HepG2 (cell line): ENCODE measurements around the gene TMEM80. TPM values are rescaled to one million over a fixed set of nuclear protein-coding genes. Genes with fewer than 3 reads are reported as not detected.

ENCODE experiments used
- FOXO1 ChIP-seq: sonication (generic); formaldehyde crosslinking; IDR thresholded peaks from 2 replicates; pipeline ENCODE4 v1.4.0; 2020; ENCODE audit warnings: missing genetic modification reagents
- HES4 ChIP-seq: sonication (generic); formaldehyde crosslinking; IDR thresholded peaks from 2 replicates; pipeline ENCODE4 v1.9.0; 2021; ENCODE audit warnings: mild to moderate bottlenecking, missing genetic modification reagents, borderline replicate concordance
- KDM6A ChIP-seq: IDR thresholded peaks from 2 replicates; pipeline ENCODE4 v1.6.1; 2016; ENCODE audit warnings: low read depth
- NFKBIZ ChIP-seq: IDR thresholded peaks from 2 replicates; pipeline ENCODE4 v1.6.1; 2018; ENCODE audit warnings: missing genetic modification reagents, missing compliant biosample characterization
- NFYB ChIP-seq: sonication (generic); formaldehyde crosslinking; IDR thresholded peaks from 2 replicates; pipeline ENCODE4 v1.4.0; 2020; ENCODE audit warnings: missing genetic modification reagents
- PRMT3 ChIP-seq: sonication (generic); formaldehyde crosslinking; IDR thresholded peaks from 2 replicates; pipeline ENCODE4 v1.8.1; 2022; ENCODE audit warnings: low read depth, mild to moderate bottlenecking, moderate library complexity, missing genetic modification reagents, borderline replicate concordance
- ZNF253 ChIP-seq: sonication (generic); formaldehyde crosslinking; IDR thresholded peaks from 2 replicates; pipeline ENCODE4 v1.8.0; 2022; ENCODE audit warnings: mild to moderate bottlenecking, missing genetic modification reagents, borderline replicate concordance
- ZSCAN22 ChIP-seq: sonication (generic); formaldehyde crosslinking; IDR thresholded peaks from 2 replicates; pipeline ENCODE4 v1.4.0; 2020; ENCODE audit warnings: mild to moderate bottlenecking, missing genetic modification reagents
- polyA plus RNA-seq, 8 experiments: library from polyadenylated mRNA; depleted of rRNA in 3 of 8; stranded (reverse) in 7 of 8; unstranded in 1 of 8; fragments of >200 nt; fragmentation: Illumina TruSeq in 4 of 8; extraction: Trizol in 4 of 8; gene quantifications; 2 replicates each; pipeline versions ENCODE4 v1.2.1 to v1.2.3, GENCODE V29; 2011 to 2016; ENCODE audit warnings: low read depth in 4 of 8, missing spikeins in 1 of 8, mixed read lengths in 1 of 8; ENCODE audit not compliant: insufficient read depth in 1 of 8
- total RNA-seq, 5 experiments: library from RNA; depleted of rRNA; stranded (reverse); fragments of >200 nt; fragmentation: Illumina TruSeq; extraction: Trizol; gene quantifications; 2 replicates each; pipeline ENCODE4 v1.2.3, GENCODE V29; 2016; ENCODE audit warnings: low read depth in 1 of 5
- TF ChIP-seq, protein P1 (sequence below): sonication (generic); formaldehyde crosslinking; IDR thresholded peaks from 2 replicates; pipeline ENCODE4 v1.4.0; 2020; ENCODE audit warnings: missing genetic modification reagents, mild to moderate bottlenecking, borderline replicate concordance
- TF ChIP-seq, protein P2 (sequence below): sonication (generic); formaldehyde crosslinking; IDR thresholded peaks from 2 replicates; pipeline ENCODE4 v1.4.0; 2020; ENCODE audit warnings: missing genetic modification reagents, borderline replicate concordance
- TF ChIP-seq, protein P3 (sequence below): sonication (generic); formaldehyde crosslinking; IDR thresholded peaks from 2 replicates; pipeline ENCODE4 v1.4.0; 2020; ENCODE audit warnings: missing genetic modification reagents
- TF ChIP-seq, protein P4 (sequence below): sonication (generic); formaldehyde crosslinking; IDR thresholded peaks from 2 replicates; pipeline ENCODE4 v1.4.0; 2020; ENCODE audit warnings: mild to moderate bottlenecking, missing genetic modification reagents, borderline replicate concordance

TMEM80 gene
- total and polyA plus RNA-seq, 2 of the 13 experiments (the other 11 are each of a cell fraction or from before 2014, with no cell fraction given): 5.6 to 17.1 TPM

DNA sequence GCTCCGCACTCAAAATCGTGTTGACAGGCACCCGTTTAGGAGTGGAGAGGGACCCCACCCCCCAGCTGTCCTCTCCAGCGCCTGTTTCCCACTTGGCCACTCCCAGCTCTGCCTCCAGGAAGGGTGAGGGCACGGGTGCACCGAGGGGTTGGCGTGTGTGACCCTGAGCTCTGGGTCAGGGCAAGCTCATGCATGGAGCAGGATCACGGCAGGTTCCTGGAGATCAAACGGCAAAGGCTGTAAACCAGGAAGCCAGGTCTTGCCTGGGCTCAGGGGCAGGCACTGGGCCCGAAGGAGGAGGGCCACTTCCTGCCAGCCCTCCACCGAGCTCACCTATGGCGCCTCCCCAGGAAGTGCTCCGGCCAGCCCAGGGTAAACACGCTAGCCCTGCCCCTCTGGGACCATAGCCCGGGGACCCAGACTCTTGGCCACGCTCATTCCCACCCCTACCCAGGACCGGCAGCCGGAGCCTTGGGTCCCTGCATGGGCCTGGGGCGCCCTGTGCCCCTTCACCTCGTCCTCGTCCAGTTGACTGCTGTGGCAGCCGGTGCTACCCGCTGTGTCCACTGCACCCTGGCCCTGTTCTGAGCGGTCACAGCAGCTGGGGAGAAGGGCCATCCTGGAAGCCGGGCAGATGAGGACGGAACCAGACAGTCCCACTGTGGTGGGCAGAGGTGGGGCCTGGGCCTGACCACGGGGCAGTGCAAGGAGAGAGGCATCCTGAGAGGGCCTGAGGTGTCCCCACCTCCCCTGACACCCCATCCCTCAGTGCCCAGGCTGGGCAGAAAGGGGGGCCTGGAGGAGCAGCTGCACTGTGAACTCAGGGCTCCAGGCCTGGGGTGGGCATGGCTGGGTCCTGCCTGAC, 9.4 kb downstream of the TMEM80 start (continued):
- TF ChIP-seq, protein P1, sequence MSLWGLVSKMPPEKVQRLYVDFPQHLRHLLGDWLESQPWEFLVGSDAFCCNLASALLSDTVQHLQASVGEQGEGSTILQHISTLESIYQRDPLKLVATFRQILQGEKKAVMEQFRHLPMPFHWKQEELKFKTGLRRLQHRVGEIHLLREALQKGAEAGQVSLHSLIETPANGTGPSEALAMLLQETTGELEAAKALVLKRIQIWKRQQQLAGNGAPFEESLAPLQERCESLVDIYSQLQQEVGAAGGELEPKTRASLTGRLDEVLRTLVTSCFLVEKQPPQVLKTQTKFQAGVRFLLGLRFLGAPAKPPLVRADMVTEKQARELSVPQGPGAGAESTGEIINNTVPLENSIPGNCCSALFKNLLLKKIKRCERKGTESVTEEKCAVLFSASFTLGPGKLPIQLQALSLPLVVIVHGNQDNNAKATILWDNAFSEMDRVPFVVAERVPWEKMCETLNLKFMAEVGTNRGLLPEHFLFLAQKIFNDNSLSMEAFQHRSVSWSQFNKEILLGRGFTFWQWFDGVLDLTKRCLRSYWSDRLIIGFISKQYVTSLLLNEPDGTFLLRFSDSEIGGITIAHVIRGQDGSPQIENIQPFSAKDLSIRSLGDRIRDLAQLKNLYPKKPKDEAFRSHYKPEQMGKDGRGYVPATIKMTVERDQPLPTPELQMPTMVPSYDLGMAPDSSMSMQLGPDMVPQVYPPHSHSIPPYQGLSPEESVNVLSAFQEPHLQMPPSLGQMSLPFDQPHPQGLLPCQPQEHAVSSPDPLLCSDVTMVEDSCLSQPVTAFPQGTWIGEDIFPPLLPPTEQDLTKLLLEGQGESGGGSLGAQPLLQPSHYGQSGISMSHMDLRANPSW: peak; percentile 94; the same call in 1 of the 2 replicates
- TF ChIP-seq KDM6A (CRISPR knock-in tag): peak; percentile 64; the same call in 1 of the 2 replicates
- TF ChIP-seq, protein P2, sequence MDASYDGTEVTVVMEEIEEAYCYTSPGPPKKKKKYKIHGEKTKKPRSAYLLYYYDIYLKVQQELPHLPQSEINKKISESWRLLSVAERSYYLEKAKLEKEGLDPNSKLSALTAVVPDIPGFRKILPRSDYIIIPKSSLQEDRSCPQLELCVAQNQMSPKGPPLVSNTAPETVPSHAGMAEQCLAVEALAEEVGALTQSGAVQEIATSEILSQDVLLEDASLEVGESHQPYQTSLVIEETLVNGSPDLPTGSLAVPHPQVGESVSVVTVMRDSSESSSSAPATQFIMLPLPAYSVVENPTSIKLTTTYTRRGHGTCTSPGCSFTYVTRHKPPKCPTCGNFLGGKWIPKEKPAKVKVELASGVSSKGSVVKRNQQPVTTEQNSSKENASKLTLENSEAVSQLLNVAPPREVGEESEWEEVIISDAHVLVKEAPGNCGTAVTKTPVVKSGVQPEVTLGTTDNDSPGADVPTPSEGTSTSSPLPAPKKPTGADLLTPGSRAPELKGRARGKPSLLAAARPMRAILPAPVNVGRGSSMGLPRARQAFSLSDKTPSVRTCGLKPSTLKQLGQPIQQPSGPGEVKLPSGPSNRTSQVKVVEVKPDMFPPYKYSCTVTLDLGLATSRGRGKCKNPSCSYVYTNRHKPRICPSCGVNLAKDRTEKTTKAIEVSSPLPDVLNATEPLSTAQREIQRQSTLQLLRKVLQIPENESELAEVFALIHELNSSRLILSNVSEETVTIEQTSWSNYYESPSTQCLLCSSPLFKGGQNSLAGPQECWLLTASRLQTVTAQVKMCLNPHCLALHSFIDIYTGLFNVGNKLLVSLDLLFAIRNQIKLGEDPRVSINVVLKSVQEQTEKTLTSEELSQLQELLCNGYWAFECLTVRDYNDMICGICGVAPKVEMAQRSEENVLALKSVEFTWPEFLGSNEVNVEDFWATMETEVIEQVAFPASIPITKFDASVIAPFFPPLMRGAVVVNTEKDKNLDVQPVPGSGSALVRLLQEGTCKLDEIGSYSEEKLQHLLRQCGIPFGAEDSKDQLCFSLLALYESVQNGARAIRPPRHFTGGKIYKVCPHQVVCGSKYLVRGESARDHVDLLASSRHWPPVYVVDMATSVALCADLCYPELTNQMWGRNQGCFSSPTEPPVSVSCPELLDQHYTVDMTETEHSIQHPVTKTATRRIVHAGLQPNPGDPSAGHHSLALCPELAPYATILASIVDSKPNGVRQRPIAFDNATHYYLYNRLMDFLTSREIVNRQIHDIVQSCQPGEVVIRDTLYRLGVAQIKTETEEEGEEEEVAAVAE: peak; percentile 0; the same call in 1 of the 2 replicates
- TF ChIP-seq FOXO1: peak; percentile 90
- TF ChIP-seq, protein P3, sequence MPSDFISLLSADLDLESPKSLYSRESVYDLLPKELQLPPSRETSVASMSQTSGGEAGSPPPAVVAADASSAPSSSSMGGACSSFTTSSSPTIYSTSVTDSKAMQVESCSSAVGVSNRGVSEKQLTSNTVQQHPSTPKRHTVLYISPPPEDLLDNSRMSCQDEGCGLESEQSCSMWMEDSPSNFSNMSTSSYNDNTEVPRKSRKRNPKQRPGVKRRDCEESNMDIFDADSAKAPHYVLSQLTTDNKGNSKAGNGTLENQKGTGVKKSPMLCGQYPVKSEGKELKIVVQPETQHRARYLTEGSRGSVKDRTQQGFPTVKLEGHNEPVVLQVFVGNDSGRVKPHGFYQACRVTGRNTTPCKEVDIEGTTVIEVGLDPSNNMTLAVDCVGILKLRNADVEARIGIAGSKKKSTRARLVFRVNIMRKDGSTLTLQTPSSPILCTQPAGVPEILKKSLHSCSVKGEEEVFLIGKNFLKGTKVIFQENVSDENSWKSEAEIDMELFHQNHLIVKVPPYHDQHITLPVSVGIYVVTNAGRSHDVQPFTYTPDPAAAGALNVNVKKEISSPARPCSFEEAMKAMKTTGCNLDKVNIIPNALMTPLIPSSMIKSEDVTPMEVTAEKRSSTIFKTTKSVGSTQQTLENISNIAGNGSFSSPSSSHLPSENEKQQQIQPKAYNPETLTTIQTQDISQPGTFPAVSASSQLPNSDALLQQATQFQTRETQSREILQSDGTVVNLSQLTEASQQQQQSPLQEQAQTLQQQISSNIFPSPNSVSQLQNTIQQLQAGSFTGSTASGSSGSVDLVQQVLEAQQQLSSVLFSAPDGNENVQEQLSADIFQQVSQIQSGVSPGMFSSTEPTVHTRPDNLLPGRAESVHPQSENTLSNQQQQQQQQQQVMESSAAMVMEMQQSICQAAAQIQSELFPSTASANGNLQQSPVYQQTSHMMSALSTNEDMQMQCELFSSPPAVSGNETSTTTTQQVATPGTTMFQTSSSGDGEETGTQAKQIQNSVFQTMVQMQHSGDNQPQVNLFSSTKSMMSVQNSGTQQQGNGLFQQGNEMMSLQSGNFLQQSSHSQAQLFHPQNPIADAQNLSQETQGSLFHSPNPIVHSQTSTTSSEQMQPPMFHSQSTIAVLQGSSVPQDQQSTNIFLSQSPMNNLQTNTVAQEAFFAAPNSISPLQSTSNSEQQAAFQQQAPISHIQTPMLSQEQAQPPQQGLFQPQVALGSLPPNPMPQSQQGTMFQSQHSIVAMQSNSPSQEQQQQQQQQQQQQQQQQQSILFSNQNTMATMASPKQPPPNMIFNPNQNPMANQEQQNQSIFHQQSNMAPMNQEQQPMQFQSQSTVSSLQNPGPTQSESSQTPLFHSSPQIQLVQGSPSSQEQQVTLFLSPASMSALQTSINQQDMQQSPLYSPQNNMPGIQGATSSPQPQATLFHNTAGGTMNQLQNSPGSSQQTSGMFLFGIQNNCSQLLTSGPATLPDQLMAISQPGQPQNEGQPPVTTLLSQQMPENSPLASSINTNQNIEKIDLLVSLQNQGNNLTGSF (CRISPR knock-in tag): peak; percentile 39; the same call in 1 of the 2 replicates
- TF ChIP-seq HES4: peak; percentile 76; the same call in 1 of the 2 replicates
- no peak; the same call in 1 of the 2 replicates for TF ChIP-seq PRMT3 (CRISPR knock-in tag)
- 0 out of 2 replicates have a peak, but pooled peaks have one; percentile 19 for TF ChIP-seq ZNF253 (CRISPR knock-in tag)
- peak; percentile 73; the same call in 1 of the 2 replicates for TF ChIP-seq NFKBIZ (CRISPR knock-in tag)
- TF ChIP-seq ZSCAN22 (CRISPR knock-in tag): no peak
- peak; percentile 56 for TF ChIP-seq NFYB
- TF ChIP-seq, protein P4, sequence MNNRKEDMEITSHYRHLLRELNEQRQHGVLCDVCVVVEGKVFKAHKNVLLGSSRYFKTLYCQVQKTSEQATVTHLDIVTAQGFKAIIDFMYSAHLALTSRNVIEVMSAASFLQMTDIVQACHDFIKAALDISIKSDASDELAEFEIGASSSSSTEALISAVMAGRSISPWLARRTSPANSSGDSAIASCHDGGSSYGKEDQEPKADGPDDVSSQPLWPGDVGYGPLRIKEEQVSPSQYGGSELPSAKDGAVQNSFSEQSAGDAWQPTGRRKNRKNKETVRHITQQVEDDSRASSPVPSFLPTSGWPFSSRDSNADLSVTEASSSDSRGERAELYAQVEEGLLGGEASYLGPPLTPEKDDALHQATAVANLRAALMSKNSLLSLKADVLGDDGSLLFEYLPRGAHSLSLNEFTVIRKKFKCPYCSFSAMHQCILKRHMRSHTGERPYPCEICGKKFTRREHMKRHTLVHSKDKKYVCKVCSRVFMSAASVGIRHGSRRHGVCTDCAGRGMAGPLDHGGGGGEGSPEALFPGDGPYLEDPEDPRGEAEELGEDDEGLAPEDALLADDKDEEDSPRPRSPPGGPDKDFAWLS (CRISPR knock-in tag): 0 out of 2 replicates have a peak, but pooled peaks have one; percentile 21
